Mammary epithelial cell (primary cell): ENCODE data around the gene PKD1.
"Not testable (repeated sequence)": the region's sequence is repeated elsewhere in the genome, so short reads cannot be mapped to it uniquely, and the experiment has no call there.

Source experiments
- CTCF ChIP-seq, 2 donors: IDR thresholded peaks in 1 of 2; conservative IDR thresholded peaks in 1 of 2; 2 replicates each; pipeline ENCODE4 v1.5.1; 2011 to 2012; ENCODE audit warnings: inconsistent platforms in 2 of 2, low read length in 2 of 2, mild to moderate bottlenecking in 2 of 2, control low read depth in 1 of 2, low read depth in 1 of 2; ENCODE audit not compliant: insufficient read depth in 1 of 2; ENCODE audit errors: extremely low read depth in 1 of 2
- EZH2 ChIP-seq: IDR thresholded peaks from 2 replicates; pipeline ENCODE4 v1.6.1; 2012; ENCODE audit warnings: low read length, inconsistent platforms, borderline replicate concordance

- not testable (repeated sequence) for TF ChIP-seq CTCF (conservative IDR thresholded peaks at IDR 0.05 in 1 of 2, IDR thresholded peaks at IDR 0.05 in 1 of 2; ENCODE audit: extremely low read depth in 1 of 2, insufficient read depth in 1 of 2, low read depth in 1 of 2, low read length in 2 of 2); EZH2
Measured at GRCh38 chr16:2110332-2111008, 25.2 kb downstream of the PKD1 start.
